ENCODE measurements around the gene BMF.
"Not testable (repeated sequence)": the region's sequence is repeated elsewhere in the genome, so short reads cannot be mapped to it uniquely, and the experiment has no call there.

The BMF gene

DNA sequence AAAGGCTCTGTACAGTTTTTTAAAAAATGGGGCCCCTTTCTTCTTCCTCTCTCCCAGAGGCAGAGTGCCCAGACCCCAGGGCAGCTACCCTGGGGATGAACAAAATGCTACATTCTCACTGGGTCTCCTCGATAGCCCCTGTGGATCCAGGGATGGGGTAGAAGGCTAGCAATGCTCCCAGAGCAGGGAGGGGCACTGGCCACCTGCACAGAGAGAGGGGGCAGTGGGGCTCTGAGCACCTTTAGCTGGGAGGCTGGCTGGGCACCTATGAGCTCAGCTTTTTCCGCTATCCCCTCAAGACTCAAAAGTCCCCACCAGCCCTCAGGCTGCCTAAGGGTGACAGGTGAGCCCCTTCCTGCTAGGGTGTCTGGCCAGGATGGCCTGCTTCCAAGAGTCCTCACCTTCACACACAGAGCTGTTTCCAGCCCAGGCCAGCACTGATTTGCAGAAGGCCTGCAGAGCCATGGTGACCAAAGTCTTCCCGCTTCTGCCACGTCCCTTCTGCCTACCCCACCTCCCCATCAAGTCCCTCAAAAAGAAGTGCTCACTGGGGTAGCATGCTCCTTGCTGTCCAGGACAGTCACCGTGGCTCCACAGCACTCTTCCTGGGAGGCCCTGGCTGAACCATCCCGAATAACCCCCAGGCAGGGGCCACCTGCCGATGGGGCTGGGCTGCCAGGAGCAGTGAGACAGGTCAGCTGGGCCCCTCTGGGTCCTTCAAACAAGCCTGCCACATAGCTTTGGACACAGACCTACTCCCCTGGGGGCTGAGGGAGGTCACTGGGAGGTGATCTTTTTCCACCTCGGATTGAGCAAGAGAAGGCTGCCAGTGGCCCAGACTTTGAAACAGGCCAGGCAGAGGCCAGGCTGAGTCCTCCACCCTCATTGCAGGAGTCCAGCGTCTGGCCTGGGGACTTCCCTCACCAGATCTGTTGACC is 20.4 kb downstream of the BMF start:
- no peak for DNase-seq

GRCh38 chr15:40087068-40087810 is 21.4 kb downstream of the BMF start:
- DNase-seq = no peak

DNA sequence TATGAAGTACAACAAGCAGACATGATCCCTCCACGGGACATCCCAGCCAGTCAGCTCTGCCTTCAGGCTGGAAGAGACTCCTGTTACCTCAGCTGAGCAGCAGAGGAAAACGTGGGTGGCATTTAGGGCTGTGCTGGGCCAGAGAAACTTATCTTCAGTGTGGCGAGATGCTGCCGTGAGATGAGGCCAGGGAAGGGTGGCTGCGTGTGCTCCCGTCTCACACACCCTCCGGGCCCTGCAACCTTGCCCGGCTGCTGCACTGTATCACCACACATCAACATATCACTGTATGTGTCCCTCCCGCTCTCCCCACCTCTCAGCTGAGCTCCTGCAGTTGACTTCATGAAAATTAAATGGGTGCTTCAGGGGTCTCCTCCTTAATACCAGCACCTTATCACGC is 23.4 kb downstream of the BMF start:
- no peak for DNase-seq

GRCh38 chr15:40084650-40085049 is 24.0 kb downstream of the BMF start:
- DNase-seq = no peak

DNA sequence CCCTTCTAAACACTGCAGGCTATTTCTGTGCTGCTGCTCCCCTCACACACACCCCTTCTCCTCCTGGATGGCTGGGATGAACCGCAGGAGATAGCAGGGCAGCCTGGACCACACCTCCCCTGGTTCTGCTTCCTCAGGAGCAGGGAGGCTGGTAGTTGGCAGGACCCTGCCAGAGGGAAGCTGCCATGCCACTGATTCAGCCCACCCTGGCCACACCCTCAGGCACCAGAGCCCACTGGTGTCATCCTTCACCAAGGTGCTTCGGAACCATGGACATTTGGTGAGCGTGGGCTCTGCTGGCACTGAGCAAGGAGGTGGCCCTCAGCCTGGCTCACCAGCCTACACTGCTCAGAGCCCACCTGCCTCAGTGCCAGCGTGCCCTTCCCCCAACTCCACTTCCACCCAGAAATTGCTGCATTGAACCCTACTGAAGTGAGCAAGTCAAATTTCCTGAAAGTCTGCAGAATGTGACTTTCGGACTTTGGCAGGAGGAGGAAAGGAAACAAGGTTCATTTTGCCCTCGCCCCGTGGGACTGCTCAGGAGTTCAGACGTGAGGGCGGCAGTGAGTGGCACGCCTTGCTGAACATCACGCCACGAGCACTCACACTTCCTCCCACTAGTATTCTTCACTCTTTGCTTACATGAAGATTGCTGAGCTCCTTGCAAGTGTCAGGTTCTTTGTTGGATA is 26.3 kb downstream of the BMF start:
- peak in 1 of 2 donors; percentile 30 for DNase-seq

DNA sequence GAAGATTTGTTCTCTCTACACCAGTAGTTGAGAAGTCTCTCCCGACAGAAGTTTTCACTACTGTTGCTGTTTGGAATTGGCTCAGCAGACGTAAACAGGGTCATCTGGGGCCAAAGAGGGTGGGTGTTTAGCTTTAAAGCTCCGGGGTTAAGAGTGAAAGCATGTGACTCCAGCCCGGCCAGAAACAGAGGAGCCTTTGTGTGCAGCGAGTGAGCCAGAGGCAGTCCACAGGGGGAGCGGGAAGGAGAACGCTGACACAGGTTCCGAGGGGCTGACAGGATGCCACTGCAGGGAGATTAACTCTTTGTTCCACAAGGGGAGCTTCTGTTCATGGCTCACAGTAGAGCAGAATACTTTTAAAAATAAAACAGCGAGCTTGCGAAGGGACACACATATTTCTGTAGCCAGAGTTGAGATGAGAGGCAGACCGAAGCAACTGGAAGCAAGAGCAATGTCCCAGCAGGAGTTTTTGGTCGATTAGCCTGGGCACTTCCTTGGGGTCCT is 26.9 kb downstream of the BMF start:
- no peak for DNase-seq

DNA sequence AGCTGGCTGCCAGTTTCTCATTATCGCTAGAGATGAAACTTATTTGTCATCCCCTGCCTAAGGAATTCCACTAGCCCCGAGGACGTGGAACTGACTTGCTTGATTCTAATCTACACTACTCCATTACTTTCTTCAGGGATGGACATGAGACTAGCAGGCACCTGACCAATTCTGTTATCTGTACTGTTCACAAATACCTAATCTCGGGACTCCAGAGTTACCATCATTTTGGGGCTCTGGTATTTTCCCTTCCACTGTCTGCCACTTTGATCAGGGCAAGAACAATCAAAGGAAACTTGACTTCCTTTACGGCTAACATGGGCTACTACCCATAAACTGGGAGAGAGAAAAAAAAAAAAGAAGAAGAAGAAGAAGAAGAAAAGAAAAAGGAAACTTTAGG is 27.8 kb downstream of the BMF start:
- no peak for DNase-seq

DNA sequence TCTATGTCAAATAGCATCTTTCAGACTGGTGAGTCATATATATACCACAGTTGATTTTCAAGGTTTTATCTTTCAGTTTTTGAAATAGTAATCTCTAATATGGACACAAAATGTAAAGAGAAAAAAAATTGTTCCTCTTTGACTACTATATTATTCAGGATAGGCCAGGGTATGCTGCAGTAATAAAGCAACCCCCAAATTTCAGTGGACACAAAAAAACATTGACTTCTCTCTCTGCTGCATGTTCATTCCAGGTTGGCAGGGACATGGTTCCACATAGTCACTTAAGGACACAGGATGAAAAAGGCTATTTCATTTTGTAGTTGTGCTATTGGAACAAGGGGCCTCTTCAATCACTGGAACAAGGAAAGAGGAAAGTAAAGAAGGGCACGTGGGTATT is 28.6 kb downstream of the BMF start:
- DNase-seq = no peak

DNA sequence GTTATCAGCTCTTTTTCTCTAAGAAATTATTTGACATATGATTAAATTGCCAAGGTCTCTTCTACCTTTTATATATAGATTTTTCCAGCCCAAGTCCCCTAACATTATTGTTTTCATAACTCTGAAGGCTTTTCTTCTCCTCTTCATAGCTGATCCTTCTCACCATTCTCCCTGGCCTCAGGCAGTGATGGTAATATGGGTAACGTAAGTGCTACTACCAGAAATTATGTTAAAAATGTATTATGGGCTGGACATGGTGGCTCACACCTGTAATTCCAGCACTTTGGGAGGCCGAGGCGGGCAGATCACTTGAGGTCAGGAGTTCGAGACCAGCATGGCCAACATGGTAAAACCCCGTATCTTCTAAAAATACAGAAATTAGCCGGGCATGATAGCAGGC is 29.2 kb downstream of the BMF start:
- DNase-seq = no peak

DNA sequence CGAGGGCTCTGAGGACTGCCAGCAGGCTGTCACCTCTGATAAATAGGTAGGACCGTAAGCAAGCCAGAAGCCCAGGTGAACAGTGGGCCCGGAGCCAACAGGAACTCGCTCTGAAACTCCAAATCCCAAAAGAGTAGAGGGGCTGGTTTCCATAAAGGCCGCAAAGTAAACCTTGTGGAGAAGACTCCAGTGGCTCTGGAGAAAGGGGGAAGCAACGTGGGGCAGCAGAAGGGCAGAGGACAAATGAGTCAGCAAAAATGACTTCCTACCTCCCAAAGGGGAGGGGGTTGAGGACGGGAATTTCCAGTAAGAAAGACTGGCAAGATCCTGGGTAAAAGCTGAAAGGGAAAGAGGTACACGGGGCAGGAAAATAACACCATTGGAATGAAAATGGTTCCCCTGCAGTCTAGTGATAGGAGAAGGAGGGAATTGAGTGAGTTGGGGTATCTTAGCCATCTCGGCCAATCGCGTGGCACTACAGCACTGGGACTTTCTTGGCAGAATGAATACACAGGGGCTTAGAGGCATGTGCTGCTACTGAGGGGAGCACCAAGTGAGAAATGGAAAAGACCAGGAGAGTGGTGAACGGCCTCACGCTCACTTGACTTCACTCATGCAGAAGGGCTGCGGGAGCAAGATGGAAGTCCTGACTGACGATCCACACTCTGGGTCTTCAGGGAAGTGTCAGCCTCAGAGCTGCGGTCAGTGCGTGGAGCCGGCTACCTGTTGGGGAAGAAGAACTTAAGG is 33.2 kb downstream of the BMF start:
- DNase-seq = no peak

- DNase-seq = not testable (repeated sequence)
These were observed 34.0 kb downstream of the BMF start for GRCh38 chr15:40074656-40075055.

GRCh38 chr15:40073716-40074490 is 34.8 kb downstream of the BMF start:
- not testable (repeated sequence) for DNase-seq

DNA sequence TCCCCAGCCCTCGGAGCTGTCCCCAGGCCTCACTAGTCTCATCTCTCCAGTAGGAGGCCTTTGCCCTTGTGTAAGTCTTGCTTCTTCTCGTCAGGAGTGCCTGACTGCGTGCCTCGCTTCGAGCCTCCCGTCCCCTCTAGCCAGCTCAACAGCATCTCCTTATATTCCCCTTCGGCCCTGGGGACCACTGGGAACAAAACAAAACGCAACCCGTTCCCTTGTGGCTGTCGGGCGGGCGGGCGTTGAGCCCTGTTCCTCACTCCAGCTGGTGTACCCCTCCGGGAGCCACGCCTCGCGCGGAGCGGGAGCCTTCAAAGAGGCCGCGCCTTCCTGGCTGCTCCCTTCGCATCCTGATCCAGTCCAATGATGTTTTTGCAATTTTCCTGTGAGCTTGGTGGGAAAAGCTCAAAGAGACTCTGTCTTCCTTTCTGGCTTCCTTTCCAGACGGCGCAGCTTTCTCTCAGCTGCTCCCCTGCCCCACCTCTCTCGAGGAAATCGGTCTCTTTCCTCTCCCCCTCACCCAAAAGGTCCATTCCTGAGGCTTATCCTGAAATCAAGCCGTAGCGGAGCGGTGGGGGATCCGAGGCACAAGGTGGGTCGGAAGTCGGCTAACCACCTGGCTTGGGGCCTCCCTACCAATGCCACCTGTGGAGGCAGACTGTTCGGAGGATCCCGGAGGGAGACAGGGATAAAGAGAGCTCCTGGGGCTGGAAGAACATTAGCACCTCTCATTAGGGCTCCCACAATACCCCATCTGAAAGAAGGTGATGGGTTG is 36.3 kb downstream of the BMF start:
- DNase-seq = no peak

DNA sequence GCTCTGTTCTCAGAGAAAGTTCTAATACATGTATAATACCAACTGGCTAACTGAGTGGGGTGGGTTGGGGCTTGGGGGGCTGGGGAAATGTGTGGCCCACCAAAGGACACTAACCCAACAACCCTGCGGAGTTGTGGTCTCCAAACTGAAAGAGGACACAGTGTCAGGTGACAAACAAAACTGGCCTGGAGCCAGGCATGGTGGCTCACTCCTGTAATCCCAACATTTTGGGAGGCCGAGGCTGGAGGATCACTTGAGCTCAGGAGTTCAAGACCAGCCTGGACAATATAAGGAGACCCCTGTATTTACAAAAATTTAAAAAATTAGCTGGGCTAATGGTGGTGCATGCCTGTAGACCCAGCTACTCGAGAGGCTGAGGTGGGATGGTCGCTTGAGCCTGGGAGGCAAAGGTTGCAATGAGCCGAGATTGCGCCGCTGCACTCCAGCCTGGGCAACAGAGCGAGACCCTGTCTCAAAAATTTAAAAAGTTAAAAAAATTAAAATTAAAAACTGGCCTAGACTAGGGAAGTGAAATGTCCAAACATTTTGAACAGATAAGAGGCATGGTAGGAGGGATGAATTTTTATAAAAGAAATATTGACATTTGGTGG is 38.0 kb downstream of the BMF start:
- DNase-seq = no peak

- DNase-seq = no peak
These were observed 38.5 kb downstream of the BMF start for GRCh38 chr15:40070166-40070557.

DNA sequence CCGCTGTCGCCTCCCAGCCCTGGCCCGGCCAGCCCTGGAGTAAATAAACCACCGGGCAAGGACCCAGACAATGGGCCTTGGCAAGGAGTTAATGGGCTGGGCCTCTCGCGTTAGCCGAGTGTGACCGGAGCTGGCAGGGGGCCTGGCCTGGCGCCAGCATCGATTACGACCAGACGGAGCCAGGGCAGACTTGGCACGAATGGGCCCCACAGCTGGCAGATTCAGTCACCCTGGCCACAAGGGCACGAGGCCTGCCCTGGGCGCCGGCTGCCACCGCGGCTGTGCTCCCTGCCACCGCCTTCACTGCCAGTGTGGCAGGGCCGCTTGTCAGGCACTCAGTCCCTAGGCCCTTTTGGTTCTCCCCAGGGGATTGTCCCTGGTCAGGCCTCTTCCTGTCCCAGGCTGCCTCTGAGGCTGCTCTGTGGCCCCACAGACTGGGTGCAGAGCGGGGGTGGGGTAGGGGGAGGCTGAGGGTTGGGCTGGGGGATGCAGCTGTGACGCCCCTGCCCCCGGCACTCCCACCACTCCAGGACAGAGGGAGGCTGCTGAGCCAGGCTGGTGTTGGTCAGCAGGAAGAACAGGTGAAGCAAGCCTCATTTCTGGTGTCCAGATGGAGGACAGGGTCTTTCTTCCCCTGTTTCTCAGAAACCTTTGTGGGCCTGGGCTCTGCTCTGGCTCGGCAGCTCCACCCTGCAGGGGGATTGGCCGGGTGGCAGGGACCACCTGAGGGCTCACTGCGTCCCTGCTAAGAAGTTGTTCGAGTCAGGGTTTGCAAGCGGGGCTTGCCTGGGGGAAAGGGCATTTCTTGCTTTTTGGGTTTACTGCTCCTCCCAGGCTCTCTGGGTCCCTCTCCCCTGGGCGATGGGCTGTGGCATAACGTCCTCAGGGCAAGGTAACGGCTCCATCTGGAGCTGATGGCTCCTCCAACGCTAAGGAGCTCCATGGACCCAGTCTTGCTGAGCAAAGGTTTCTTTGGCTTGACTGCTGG is 39.2 kb downstream of the BMF start:
- DNase-seq = no peak

- DNase-seq = no peak
These were observed 40.6 kb downstream of the BMF start for GRCh38 chr15:40067921-40068624.

GRCh38 chr15:40066589-40066988 is 42.1 kb downstream of the BMF start:
- no peak for DNase-seq

DNA sequence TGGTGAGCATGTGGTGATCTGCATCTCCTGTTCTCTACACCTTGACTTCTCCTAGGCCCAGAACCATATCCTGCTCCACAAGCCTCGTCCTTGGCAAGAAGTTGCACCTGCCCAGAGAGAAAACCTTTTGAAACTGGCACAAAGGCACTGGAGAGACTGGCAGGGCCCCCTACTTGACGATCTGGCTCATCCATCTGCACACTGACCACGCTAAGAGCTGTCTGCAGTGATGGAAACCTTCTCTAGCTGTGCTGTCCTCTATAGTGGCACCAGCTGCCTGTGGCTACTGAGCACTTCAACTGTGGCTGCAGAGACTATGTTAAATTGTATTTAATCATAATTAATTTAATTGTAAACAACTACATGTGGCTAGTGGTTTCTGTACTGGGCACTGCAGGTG is 43.5 kb downstream of the BMF start:
- DNase-seq = no peak

All from CD4-positive, alpha-beta T cell treated with Interferon alpha-2 for 1 hour (primary cell).